Measurements from ENCODE around the gene ANAPC7. TPM values are rescaled to one million over a fixed set of nuclear protein-coding genes. Genes with fewer than 3 reads are reported as not detected.

Gene ANAPC7
- total RNA-seq (2014; rRNA removed; shearing (Covaris generic)) (84.7 and 105 TPM in 2 replicates), total RNA-seq (2022) (120 and 136 TPM in 2 replicates), Bru-seq, nascent RNA (percentile 94 among the genes with signal in this experiment), BruChase-seq, experiment 1, labeled RNA remaining after a 6-hour chase (percentile 97 among the genes with signal in this experiment), BruChase-seq, experiment 2, labeled RNA remaining after a 2-hour chase (percentile 97 among the genes with signal in this experiment)
- long read RNA-seq, transcript ANAPC7-203 (11 exons, 3,045 nt) = major isoform, 87 of 141 reads
- long read RNA-seq, transcript ANAPC7-201 (10 exons, 2,200 nt) = minor isoform, 17 of 141 reads
- long read RNA-seq, partial matches to known transcripts = 3 of 141 reads
- long read RNA-seq, other reads (novel, unspliced or antisense) = 29 of 141 reads

- BruUV-seq (replicated peaks) = TSS peak; percentile 72
- Histone ChIP-seq H3K9me2 (ENCODE audit: insufficient read depth, low read length) (no peaks in the 10 kb centered on the region), H3K79me2 (ENCODE audit: insufficient read depth, low read depth, low read length) (peaks cover 52% of the 10 kb centered on the region), H2AFZ (ENCODE audit: low read length) (peak within 1 kb of the TSS; percentile 99), H3K27ac (ENCODE audit: low read depth, low read length, poor library complexity, severe bottlenecking) (peak within 1 kb of the TSS; percentile 87), H3K36me3 (ENCODE audit: insufficient read depth, low read length) (peaks cover 40% of the 10 kb centered on the region), H4K20me1 (ENCODE audit: insufficient read depth, low read length) (no peaks in the 10 kb centered on the region; the same call in 1 of the 2 replicates), H3K4me1 (ENCODE audit: insufficient read depth, low read length, poor library complexity, severe bottlenecking) (peaks cover 31% of the 10 kb centered on the region), H3K4me3 (ENCODE audit: low read depth, low read length, poor library complexity, severe bottlenecking) (peak within 1 kb of the TSS; percentile 78), H3K9me3 (ENCODE audit: low read length) (no peaks in the 10 kb centered on the region), H3K4me2 (ENCODE audit: low read length) (peak within 1 kb of the TSS; percentile 81)
- ChIA-PET POLR2A (interaction anchor here (1.4 to 1.7 kb wide), 2 partner anchors 12 to 28 kb away, joined by 4 to 8 read pairs; no protein-coding TSS in a partner anchor), CTCF (ENCODE audit: unreplicated experiment) (interaction anchor here (0.6 kb wide), 1 partner anchor 1242 kb away, joined by 3 read pairs; no protein-coding TSS in a partner anchor)
- TF ChIP-seq CTCF (conservative IDR thresholded peaks at IDR 0.05; ENCODE audit: low read length) (0 out of 2 replicates have a peak, but pooled peaks have one; percentile 26), EZH2phosphoT487 (IDR thresholded peaks at IDR 0.05; ENCODE audit: borderline replicate concordance, low read depth, low read length) (no peak)
- DNase-seq (ENCODE audit: low spot score) = peak; percentile 95
- intact Hi-C loops (cut with micrococcal nuclease; ENCODE audit: unreplicated experiment) = loop anchor here (2.0 kb wide), 1 partner anchor 33 kb away; no protein-coding TSS in a partner anchor
These were observed at the start of gene ANAPC7 for GRCh38 chr12:110403146-110403975. TSS of gene ANAPC7 (minus strand) at chr12:110403708. CDS start at chr12:110403627, 81 bp downstream.

- BruUV-seq (replicated peaks) = no TSS peak
- H4K20me1 ChIP-seq (ENCODE audit: insufficient read depth, low read length) = no peaks in the 10 kb centered on the region
- H3K4me3 ChIP-seq (ENCODE audit: low read depth, low read length, poor library complexity, severe bottlenecking) = no peak overlapping the region
- H3K4me2 ChIP-seq (ENCODE audit: low read length) = no peak overlapping the region
- no peak for DNase-seq (ENCODE audit: low spot score)
- ChIA-PET POLR2A (interaction anchor here (0.6 to 3.0 kb wide), 3 partner anchors 17 to 100 kb away, joined by 5 to 26 read pairs (median 12); partner anchors contain the start of genes FAM216A and GPN3), CTCF (ENCODE audit: unreplicated experiment) (no interaction called here)
- no peak overlapping the region for H2AFZ ChIP-seq (ENCODE audit: low read length)
- H3K4me1 ChIP-seq (ENCODE audit: insufficient read depth, low read length, poor library complexity, severe bottlenecking) = peaks cover 43% of the 10 kb centered on the region
- peaks cover 84% of the 10 kb centered on the region for H3K36me3 ChIP-seq (ENCODE audit: insufficient read depth, low read length)
- intact Hi-C loops (cut with micrococcal nuclease; ENCODE audit: unreplicated experiment) = loop anchor here (2.0 to 10.0 kb wide), 3 partner anchors 52 to 434 kb away; partner anchors contain the start of genes RAD9B and VPS29
- peak overlapping the region; percentile 87 for H3K27ac ChIP-seq (ENCODE audit: low read depth, low read length, poor library complexity, severe bottlenecking)
- peaks cover 40% of the 10 kb centered on the region for H3K79me2 ChIP-seq (ENCODE audit: insufficient read depth, low read depth, low read length)
- TF ChIP-seq EZH2phosphoT487 (IDR thresholded peaks at IDR 0.05; ENCODE audit: borderline replicate concordance, low read depth, low read length) (no peak), CTCF (conservative IDR thresholded peaks at IDR 0.05; ENCODE audit: low read length) (no peak)
- no peaks in the 10 kb centered on the region for H3K9me3 ChIP-seq (ENCODE audit: low read length)
- H3K9me2 ChIP-seq (ENCODE audit: insufficient read depth, low read length) = no peaks in the 10 kb centered on the region
These were observed 47.8 kb upstream of the ANAPC7 start for GRCh38 chr12:110451263-110451662.

Measured in OCI-LY7 (cell line).